Choroid plexus epithelial cell (primary cell): Measurements from ENCODE around the gene INPP5A.

Source experiments
- DNase-seq: peaks from one replicate; pipeline ENCODE4 v3.0.0-alpha.2; 2010; ENCODE audit warnings: low read depth
- H3K4me3 ChIP-seq: 2 replicates; pipeline ENCODE4 v1.5.1; 2011; ENCODE audit warnings: low read depth, mild to moderate bottlenecking, control low read depth, low read length, moderate library complexity
- TF ChIP-seq, protein P1 (sequence below): conservative IDR thresholded peaks from 2 replicates; pipeline ENCODE4 v1.5.1; 2011; ENCODE audit warnings: low read depth, mild to moderate bottlenecking, control low read depth, inconsistent platforms, low read length, moderate library complexity

INPP5A gene

DNA sequence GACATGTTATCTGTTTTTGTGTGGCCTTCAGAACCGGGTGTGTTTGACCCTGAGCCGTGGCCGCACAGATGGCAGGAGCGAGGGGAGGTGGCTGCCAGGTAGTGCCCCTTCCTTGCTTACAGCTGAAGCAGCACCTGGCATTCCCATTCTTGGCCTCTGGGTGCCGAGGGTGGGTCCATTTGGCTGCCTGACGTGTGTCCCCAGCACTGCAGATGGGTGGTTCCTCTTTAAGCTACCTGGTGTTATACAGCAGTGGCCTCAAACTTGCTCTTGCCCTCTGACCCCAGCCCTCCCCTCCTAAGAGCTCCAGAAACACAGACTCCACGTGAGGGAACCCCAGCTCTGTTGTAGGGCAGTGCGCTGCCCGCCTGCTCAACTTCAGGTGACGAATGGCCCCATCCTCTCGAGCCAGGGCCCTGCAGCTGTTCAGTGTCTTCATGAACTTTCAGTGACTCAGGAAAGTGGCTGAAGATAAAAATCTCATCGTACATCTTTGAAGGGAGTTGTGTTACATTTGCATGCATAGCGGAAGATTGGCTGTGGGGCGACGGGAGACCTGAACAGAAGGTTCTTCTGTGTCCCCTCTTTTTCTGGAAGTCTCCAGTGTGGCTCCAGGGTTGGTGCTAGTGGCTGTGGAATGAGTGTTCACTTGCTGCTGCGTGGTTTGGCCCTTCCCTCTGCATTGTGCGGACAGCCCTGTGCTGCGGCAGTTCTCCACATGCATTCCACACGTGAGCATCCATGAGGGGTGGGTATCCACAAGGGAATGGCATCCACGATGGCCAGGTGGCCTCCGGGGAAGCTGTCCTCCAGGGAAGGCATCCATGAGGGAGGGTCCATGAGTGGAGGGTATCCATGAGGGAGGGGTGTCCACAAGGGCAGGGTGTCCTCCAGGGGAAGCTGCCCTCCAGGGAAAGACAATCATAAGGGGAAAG is 91.6 kb downstream of the INPP5A start:
- TF ChIP-seq, protein P1, sequence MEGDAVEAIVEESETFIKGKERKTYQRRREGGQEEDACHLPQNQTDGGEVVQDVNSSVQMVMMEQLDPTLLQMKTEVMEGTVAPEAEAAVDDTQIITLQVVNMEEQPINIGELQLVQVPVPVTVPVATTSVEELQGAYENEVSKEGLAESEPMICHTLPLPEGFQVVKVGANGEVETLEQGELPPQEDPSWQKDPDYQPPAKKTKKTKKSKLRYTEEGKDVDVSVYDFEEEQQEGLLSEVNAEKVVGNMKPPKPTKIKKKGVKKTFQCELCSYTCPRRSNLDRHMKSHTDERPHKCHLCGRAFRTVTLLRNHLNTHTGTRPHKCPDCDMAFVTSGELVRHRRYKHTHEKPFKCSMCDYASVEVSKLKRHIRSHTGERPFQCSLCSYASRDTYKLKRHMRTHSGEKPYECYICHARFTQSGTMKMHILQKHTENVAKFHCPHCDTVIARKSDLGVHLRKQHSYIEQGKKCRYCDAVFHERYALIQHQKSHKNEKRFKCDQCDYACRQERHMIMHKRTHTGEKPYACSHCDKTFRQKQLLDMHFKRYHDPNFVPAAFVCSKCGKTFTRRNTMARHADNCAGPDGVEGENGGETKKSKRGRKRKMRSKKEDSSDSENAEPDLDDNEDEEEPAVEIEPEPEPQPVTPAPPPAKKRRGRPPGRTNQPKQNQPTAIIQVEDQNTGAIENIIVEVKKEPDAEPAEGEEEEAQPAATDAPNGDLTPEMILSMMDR, result no peak
- H3K4me3 ChIP-seq, result no peak overlapping the region
- no peak for DNase-seq

DNA sequence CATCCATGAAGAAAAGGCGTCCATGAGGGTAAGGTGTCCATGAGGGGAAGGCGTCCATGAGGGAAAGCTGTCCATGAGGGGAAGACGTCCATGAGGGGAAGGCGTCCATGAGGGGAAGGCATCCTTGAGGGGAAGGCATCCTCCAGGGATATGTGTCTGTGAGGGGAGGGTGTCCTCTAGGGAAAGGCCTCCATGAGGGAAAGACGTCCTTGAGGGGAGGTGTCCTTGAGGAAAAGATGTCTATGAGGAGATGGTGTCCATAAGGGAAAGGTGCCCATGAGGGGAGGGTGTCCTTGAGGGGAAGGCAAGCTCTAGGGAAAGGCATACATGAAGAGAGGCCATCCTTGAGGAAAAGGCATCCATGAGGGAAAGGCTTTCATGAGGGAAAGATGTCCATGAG is 92.6 kb downstream of the INPP5A start:
- H3K4me3 ChIP-seq, result no peak overlapping the region
- TF ChIP-seq, protein P1, result no peak
- no peak for DNase-seq

DNA sequence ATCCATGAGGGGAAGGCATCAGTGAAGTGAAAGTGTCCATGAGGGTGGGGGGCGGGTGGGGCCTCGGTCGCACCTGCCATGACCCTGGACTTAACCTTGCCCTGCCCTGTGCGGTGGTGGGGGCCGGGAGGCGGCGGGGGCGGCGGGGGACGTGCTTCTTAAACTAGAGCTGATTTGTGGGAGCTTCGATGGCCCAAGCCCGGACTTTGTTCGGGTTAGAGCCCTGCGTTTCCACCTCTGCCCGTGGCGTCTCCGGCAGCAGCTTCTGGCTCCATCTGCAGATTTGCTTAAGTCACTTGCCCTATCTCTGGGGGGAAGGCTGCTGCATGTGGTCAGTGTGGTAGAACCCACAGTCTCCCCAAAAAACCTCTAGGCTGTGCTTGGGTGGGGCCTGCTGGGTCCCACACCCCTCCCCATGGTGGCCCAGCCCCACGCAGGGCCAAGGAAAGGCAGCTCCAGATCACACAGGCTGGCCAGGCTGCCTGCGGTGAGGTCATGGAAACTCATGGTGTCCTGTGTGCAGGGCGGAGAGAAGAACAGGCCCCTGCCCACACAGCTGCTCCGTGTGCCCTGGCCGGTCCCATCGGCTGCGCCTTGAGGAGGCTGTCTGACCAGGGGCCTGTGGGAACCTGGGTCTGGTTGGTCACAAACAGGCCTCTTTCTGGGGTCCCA is 93.2 kb downstream of the INPP5A start:
- TF ChIP-seq, protein P1, result no peak
- no peak overlapping the region for H3K4me3 ChIP-seq
- DNase-seq, result no peak

DNA sequence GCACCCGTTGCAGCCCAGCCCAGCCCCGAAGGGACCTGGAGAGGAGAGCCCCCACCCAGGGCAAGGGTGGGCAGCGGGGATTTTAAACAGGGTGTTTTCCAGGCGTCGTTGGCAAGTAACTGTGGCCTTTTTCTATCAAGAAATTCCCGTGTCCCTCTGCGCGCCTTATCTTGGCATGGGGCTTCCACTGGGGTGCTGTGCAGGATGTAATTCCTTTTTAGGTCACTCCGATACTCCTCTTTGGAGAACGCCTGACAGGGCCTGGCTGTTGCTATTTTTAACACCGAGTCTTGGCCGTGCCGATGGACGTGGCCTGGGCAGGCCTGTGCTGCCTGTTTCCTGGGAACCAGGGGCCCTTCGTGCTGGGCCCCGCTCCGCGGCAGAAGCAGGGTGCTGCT is 93.8 kb downstream of the INPP5A start:
- H3K4me3 ChIP-seq, result no peak overlapping the region
- TF ChIP-seq, protein P1, result no peak
- DNase-seq, result peak; percentile 30

DNA sequence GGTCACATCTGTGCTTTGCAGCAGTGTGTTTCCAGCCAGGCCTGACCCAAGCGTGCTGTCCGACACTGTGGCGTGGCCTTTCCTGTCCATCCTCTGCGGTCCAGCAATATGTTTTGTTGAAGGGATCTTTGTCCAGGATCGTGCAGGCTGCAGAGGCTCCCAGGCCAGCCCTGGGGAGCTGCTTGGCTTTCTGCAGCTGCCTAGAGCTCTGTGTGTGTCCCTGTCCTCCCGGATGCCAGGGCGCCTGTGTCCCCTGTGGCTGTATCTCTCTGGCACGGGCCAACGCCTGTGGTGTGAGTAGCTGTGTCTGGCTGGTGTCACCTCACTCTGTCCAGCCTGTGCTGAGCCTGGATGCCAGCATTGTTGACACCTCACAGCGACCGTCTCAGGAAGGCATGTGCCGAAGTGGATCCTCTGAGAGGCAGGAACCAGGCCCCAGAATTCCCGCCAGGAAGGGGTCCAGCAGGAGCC is 94.5 kb downstream of the INPP5A start:
- H3K4me3 ChIP-seq, result no peak overlapping the region
- TF ChIP-seq, protein P1, result no peak
- no peak for DNase-seq

DNA sequence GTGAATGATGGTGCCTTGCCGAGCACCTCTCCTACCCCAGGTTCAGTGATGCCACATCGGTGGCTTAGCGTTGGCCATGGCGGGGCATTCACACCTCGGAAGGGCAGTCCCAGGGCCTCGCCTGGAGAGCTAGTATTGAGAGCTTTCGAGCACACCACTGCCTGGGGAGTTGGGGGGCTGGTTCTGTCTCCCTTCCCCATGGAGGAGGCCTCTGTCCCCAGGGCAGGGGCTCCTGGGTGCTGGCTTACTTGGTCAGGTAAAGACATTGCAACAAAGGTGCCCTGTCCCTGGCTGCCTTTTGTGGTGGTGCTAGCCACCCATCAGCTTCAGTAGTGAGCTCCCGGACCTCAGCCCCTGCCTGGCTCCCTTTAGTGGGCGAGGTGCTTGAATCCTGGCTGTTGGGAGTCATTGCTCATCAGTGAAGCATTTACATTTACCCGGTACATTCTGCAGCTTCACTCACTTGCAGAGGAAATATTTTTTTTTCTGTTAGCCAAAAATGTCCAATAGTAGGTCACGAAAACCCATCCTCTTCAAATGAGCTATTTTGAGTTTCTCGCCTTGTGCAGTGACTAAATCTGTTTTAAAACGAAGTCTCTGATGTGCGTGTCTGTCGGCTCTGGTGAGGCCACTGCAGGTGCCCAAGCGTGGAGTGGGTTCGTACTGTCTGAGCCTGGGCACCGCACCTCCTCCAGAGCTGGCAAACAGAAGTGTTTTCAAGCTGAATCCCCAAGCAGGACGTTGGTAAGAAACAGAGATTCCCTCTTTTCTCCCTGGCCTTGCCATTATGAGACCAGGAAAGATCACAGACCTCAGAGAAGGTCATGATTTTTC is 95.5 kb downstream of the INPP5A start:
- peak; percentile 39 for DNase-seq
- TF ChIP-seq, protein P1, result no peak
- H3K4me3 ChIP-seq, result no peak overlapping the region
